Measurements from ENCODE around the gene FAAP24. TPM values are rescaled to one million over a fixed set of nuclear protein-coding genes. Genes with fewer than 3 reads are reported as not detected.
"Not testable (repeated sequence)": the region's sequence is repeated elsewhere in the genome, so short reads cannot be mapped to it uniquely, and the experiment has no call there.

Gene FAAP24
- total RNA-seq, 5 donors from 2014 or later (not counting 1 experiment from before 2014, with no cell fraction given) = 1.1 to 3.2 (median 1.7) TPM

DNA sequence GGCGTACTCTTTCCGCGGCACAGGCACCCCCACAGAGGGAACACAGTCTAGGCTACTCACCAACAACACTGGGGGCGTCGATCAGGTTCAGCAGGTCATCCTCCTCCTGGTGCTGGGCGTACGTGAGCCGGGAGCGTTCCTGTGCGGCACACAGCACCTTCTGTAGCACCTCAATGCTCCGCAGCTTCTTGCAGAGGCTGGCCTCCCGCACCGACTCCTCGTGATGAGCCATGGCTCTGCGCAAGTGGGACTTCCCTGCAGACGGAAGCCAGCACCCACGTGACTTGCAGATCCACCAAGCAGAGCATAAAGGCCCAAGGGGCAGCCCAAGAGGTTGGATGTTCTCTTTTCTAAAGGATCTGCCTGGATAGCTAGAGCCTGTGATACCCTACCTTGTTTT lies 23.9 kb downstream of the FAAP24 start:
- ATAC-seq (replicated peaks in 1 of 4); POLR2A ChIA-PET; H3K27me3 Mint-ChIP-seq; CTCF ChIA-PET; H3K9me3 Mint-ChIP-seq; H3K9me3 ChIP-seq; H3K36me3 ChIP-seq (ENCODE audit: control insufficient read depth in 2 of 2, extremely low read depth in 1 of 2, insufficient read depth in 1 of 2, low read length in 1 of 2); H3K27ac ChIP-seq (ENCODE audit: low read length); H3K4me3 ChIP-seq (ENCODE audit: control insufficient read depth in 1 of 2, extremely low read depth in 1 of 2, low read length in 1 of 2); H3K36me3 Mint-ChIP-seq; H3K27ac Mint-ChIP-seq; H3K4me3 Mint-ChIP-seq; H3K27me3 ChIP-seq (replicated peaks in 1 of 2; ENCODE audit: control insufficient read depth in 2 of 2, extremely low read depth in 1 of 2, insufficient read depth in 2 of 2, low read length in 1 of 2); DNase-seq: not testable (repeated sequence)
- H3K4me1 ChIP-seq (ENCODE audit: control insufficient read depth in 1 of 2, extremely low read depth in 1 of 2, insufficient read depth in 2 of 2, low read length in 2 of 2) = peaks cover 3 to 15% of the 10 kb centered on the region in 2 experiments
- 86% methylated on average over 17 of the region's 17 CpGs for WGBS (ENCODE audit: insufficient coverage)
- peaks cover 15 to 35% (median 17%) of the 10 kb centered on the region in 3 donors for H3K4me1 Mint-ChIP-seq

- H3K27ac Mint-ChIP-seq; ATAC-seq (replicated peaks in 1 of 4); DNase-seq; H3K27ac ChIP-seq (ENCODE audit: low read length); H3K9me3 Mint-ChIP-seq; H3K36me3 ChIP-seq (ENCODE audit: control insufficient read depth in 2 of 2, extremely low read depth in 1 of 2, insufficient read depth in 1 of 2, low read length in 1 of 2); H3K4me3 ChIP-seq (ENCODE audit: control insufficient read depth in 1 of 2, extremely low read depth in 1 of 2, low read length in 1 of 2); H3K27me3 ChIP-seq (replicated peaks in 1 of 2; ENCODE audit: control insufficient read depth in 2 of 2, extremely low read depth in 1 of 2, insufficient read depth in 2 of 2, low read length in 1 of 2); H3K36me3 Mint-ChIP-seq; CTCF ChIA-PET; H3K27me3 Mint-ChIP-seq; H3K9me3 ChIP-seq; POLR2A ChIA-PET; H3K4me3 Mint-ChIP-seq: not testable (repeated sequence)
- 96% methylated on average over 4 of the region's 7 CpGs for WGBS (ENCODE audit: insufficient coverage)
- peaks cover 12 to 28% (median 13%) of the 10 kb centered on the region in 3 donors for H3K4me1 Mint-ChIP-seq
- peaks cover 3 to 17% of the 10 kb centered on the region in 2 experiments for H3K4me1 ChIP-seq (ENCODE audit: control insufficient read depth in 1 of 2, extremely low read depth in 1 of 2, insufficient read depth in 2 of 2, low read length in 2 of 2)
These were observed 25.0 kb downstream of the FAAP24 start for GRCh38 chr19:32997061-32997464.

DNA sequence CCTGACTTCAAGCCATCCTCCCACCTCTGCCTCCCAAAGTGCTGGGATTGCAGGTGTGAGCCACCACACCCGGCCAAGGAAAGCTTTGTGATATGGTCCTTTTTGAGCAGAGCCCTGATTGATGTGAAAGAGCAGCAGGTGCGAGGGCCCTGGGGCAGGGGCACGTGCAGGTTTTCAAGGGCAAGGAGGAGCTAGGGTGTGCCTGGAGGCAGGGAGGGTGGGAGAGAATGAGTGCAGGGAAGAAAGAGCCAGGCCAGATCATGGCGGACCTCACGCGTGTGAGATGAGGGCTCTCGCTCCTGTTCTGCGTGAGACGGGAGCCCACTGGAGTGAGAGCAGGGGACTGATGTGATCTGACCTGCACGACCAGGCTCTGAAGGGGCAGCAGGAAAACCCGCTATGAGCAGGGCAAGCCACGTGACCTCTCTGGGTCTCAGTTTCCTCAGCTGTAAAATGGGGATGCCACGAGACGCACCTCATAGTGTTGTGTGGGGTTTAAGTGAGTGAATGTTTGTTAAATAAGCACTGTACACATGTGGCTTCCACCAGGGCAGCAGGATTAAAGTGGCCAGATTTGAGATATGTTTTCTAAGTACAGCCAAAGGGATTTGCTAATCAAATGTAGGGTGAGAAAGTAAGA lies 25.8 kb downstream of the FAAP24 start:
- H3K27ac ChIP-seq (ENCODE audit: low read length) = no peak overlapping the region
- ChIA-PET POLR2A (no interaction called here), CTCF (no interaction called here)
- H3K27me3 Mint-ChIP-seq = no peaks in the 10 kb centered on the region
- H3K4me1 Mint-ChIP-seq = peaks cover 12 to 28% (median 13%) of the 10 kb centered on the region in 3 donors
- H3K9me3 ChIP-seq = no peaks in the 10 kb centered on the region
- no peak overlapping the region for H3K4me3 ChIP-seq (ENCODE audit: control insufficient read depth in 1 of 2, extremely low read depth in 1 of 2, low read length in 1 of 2)
- no peak overlapping the region for H3K4me3 Mint-ChIP-seq
- no peaks in the 10 kb centered on the region for H3K36me3 Mint-ChIP-seq
- no peak for DNase-seq
- H3K27me3 ChIP-seq (replicated peaks in 1 of 2; ENCODE audit: control insufficient read depth in 2 of 2, extremely low read depth in 1 of 2, insufficient read depth in 2 of 2, low read length in 1 of 2) = no peaks in the 10 kb centered on the region
- 89% methylated on average over 14 of the region's 14 CpGs for WGBS (ENCODE audit: insufficient coverage)
- H3K9me3 Mint-ChIP-seq = no peaks in the 10 kb centered on the region
- no peaks in the 10 kb centered on the region for H3K36me3 ChIP-seq (ENCODE audit: control insufficient read depth in 2 of 2, extremely low read depth in 1 of 2, insufficient read depth in 1 of 2, low read length in 1 of 2)
- ATAC-seq (replicated peaks in 1 of 4) = no peak
- H3K27ac Mint-ChIP-seq = no peak overlapping the region
- peaks cover 3 to 17% of the 10 kb centered on the region in 2 experiments for H3K4me1 ChIP-seq (ENCODE audit: control insufficient read depth in 1 of 2, extremely low read depth in 1 of 2, insufficient read depth in 2 of 2, low read length in 2 of 2)

DNA sequence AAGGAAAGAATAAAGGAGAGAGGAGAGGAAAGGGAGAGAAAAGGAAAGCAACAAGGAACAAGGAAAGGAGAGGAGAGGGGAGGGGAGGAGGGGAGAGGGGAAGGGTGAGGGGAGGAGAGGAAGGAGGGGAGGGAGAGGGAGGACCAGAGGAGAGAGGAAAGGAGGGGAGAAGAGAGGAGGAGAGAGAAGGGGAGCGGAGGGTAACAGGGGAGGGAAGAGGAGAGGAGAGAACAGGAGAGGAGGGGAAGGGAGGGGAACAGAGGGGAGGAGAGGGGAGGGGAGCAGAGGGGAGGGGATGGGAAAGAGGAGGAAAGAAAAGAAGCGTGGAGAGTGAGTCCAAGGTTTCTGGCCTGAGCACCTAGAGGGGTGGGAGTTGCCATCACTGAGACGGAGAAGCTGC lies 26.7 kb downstream of the FAAP24 start:
- WGBS (ENCODE audit: insufficient coverage) = 89% methylated on average over 2 of the region's 3 CpGs
- ATAC-seq (replicated peaks in 1 of 4) (no peak), DNase-seq (no peak)
- no peaks in the 10 kb centered on the region for H3K27me3 ChIP-seq (replicated peaks in 1 of 2; ENCODE audit: control insufficient read depth in 2 of 2, extremely low read depth in 1 of 2, insufficient read depth in 2 of 2, low read length in 1 of 2)
- no peak overlapping the region for H3K4me3 ChIP-seq (ENCODE audit: control insufficient read depth in 1 of 2, extremely low read depth in 1 of 2, low read length in 1 of 2)
- H3K27me3 Mint-ChIP-seq = no peaks in the 10 kb centered on the region
- H3K36me3 ChIP-seq (ENCODE audit: control insufficient read depth in 2 of 2, extremely low read depth in 1 of 2, insufficient read depth in 1 of 2, low read length in 1 of 2) = no peaks in the 10 kb centered on the region
- CTCF ChIA-PET = no interaction called here
- H3K9me3 ChIP-seq = no peaks in the 10 kb centered on the region
- no peak overlapping the region for H3K27ac Mint-ChIP-seq
- peaks cover 3 to 17% of the 10 kb centered on the region in 2 experiments for H3K4me1 ChIP-seq (ENCODE audit: control insufficient read depth in 1 of 2, extremely low read depth in 1 of 2, insufficient read depth in 2 of 2, low read length in 2 of 2)
- POLR2A ChIA-PET = no interaction called here
- H3K36me3 Mint-ChIP-seq = no peaks in the 10 kb centered on the region
- peaks cover 12 to 28% (median 13%) of the 10 kb centered on the region in 3 donors for H3K4me1 Mint-ChIP-seq
- H3K4me3 Mint-ChIP-seq = no peak overlapping the region
- no peak overlapping the region for H3K27ac ChIP-seq (ENCODE audit: low read length)
- H3K9me3 Mint-ChIP-seq = no peaks in the 10 kb centered on the region

DNA sequence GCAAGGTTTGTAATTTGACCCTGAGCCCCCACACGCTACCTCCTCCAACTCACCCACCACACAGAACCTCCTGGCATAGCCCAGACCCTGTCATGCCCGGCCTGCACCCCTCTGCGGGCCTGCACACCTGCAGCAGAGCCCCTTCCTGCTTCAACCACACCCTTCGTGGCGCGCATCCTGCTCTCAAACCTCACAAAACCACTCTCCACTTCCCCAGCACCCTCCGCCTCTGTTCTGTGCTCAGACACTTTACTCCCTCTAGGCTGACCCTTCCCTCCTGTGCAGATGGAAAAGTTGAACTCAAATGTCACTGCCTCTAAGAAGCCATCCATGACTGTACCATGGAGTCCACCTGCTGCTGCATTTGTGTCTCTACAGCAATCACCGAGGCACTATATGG lies 28.5 kb downstream of the FAAP24 start:
- peaks cover 3 to 17% of the 10 kb centered on the region in 2 experiments for H3K4me1 ChIP-seq (ENCODE audit: control insufficient read depth in 1 of 2, extremely low read depth in 1 of 2, insufficient read depth in 2 of 2, low read length in 2 of 2)
- Mint-ChIP-seq H3K27me3 (no peaks in the 10 kb centered on the region), H3K4me3 (peak overlapping the region in 2 of 3 donors; percentile 1 to 68), H3K4me1 (peaks cover 12 to 28% (median 13%) of the 10 kb centered on the region in 3 donors), H3K36me3 (no peaks in the 10 kb centered on the region), H3K9me3 (no peaks in the 10 kb centered on the region), H3K27ac (peak overlapping the region; percentile 70 to 79)
- no peak overlapping the region for H3K27ac ChIP-seq (ENCODE audit: low read length)
- no peak overlapping the region for H3K4me3 ChIP-seq (ENCODE audit: control insufficient read depth in 1 of 2, extremely low read depth in 1 of 2, low read length in 1 of 2)
- ChIA-PET CTCF (interaction anchor here in 1 of 2 donors (0.6 kb wide), 1 partner anchor 32 kb away, joined by 5 read pairs; no protein-coding TSS in a partner anchor), POLR2A (no interaction called here)
- peaks cover 0 to 2% of the 10 kb centered on the region in 2 experiments for H3K27me3 ChIP-seq (replicated peaks in 1 of 2; ENCODE audit: control insufficient read depth in 2 of 2, extremely low read depth in 1 of 2, insufficient read depth in 2 of 2, low read length in 1 of 2)
- 6% methylated on average over 6 of the region's 8 CpGs for WGBS (ENCODE audit: insufficient coverage)
- H3K9me3 ChIP-seq = no peaks in the 10 kb centered on the region
- H3K36me3 ChIP-seq (ENCODE audit: control insufficient read depth in 2 of 2, extremely low read depth in 1 of 2, insufficient read depth in 1 of 2, low read length in 1 of 2) = no peaks in the 10 kb centered on the region
- ATAC-seq (replicated peaks in 1 of 4) (peak; percentile 66 to 87 (median 79)), DNase-seq (peak in 22 of 35 experiments; percentile 2 to 47 (median 12))

DNA sequence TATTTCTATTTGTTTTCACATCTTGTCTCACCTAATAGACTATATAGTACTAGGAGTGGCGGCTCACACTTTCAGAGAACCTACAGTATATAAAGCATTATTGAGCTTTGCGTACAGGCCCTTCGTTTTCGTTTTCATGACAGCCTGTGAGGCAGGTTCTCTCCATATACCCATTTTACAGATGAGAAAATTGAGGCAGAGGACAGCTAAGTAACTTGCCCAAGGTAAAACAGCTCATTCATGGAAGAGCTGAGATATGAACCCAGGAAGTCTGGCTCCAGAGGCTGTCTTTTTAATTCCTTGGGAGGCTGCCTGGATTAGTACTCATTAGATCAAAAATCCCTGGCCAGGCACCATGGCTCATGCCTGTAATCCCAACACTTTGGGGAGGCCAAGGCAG lies 28.9 kb downstream of the FAAP24 start:
- CTCF ChIA-PET = interaction anchor here in 1 of 2 donors (0.6 kb wide), 1 partner anchor 31 kb away, joined by 5 read pairs; no protein-coding TSS in a partner anchor
- ATAC-seq (replicated peaks in 1 of 4) (peak in 1 of 4 experiments; percentile 12), DNase-seq (no peak)
- no peak overlapping the region for H3K27ac ChIP-seq (ENCODE audit: low read length)
- peak overlapping the region in 1 of 2 donors; percentile 79 for H3K27ac Mint-ChIP-seq
- H3K4me3 ChIP-seq (ENCODE audit: control insufficient read depth in 1 of 2, extremely low read depth in 1 of 2, low read length in 1 of 2) = no peak overlapping the region
- peaks cover 0 to 2% of the 10 kb centered on the region in 2 experiments for H3K27me3 ChIP-seq (replicated peaks in 1 of 2; ENCODE audit: control insufficient read depth in 2 of 2, extremely low read depth in 1 of 2, insufficient read depth in 2 of 2, low read length in 1 of 2)
- H3K4me3 Mint-ChIP-seq = peak overlapping the region in 1 of 3 donors; percentile 68
- H3K9me3 ChIP-seq = no peaks in the 10 kb centered on the region
- no peaks in the 10 kb centered on the region for H3K27me3 Mint-ChIP-seq
- 100% methylated on average over 2 of the region's 4 CpGs for WGBS (ENCODE audit: insufficient coverage)
- H3K4me1 Mint-ChIP-seq = peaks cover 12 to 28% (median 13%) of the 10 kb centered on the region in 3 donors
- H3K4me1 ChIP-seq (ENCODE audit: control insufficient read depth in 1 of 2, extremely low read depth in 1 of 2, insufficient read depth in 2 of 2, low read length in 2 of 2) = peaks cover 3 to 17% of the 10 kb centered on the region in 2 experiments
- no peaks in the 10 kb centered on the region for H3K9me3 Mint-ChIP-seq
- H3K36me3 Mint-ChIP-seq = no peaks in the 10 kb centered on the region
- POLR2A ChIA-PET = no interaction called here
- no peaks in the 10 kb centered on the region for H3K36me3 ChIP-seq (ENCODE audit: control insufficient read depth in 2 of 2, extremely low read depth in 1 of 2, insufficient read depth in 1 of 2, low read length in 1 of 2)
